Fibroblast of skin of back (primary cell): ENCODE results near the gene RAB3A.
A peak's percentile ranks its signal among the peaks of the same experiment; 100 is the strongest.

Experiments
- DNase-seq: peaks from one replicate; pipeline ENCODE4 v3.0.0-alpha.2; 2013

The RAB3A gene

DNA sequence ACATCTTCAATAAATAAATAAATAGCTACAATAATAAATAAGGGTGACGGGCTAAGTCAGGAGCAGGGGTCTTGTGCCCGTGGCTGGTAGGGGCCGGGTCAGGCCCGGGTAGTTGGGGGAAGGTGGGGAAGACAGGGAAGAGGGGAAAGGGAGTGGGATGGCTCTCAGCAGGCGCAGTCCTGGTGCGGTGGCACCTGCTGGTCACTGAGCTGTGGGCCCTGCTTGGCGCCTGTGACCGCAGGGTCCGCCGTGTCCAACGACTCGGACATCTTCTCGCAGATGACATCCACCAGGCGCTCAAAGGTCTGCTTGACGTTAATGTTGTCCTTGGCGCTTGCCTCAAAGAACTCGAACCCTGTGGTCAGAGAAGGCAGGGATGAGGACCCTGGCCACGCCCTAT lies 6.5 kb downstream of the RAB3A start:
- DNase-seq: no peak

GRCh38 chr19:18196511-18196845 lies 7.4 kb downstream of the RAB3A start:
- DNase-seq: no peak

- DNase-seq: no peak
Observed at GRCh38 chr19:18194554-18195238, 9.1 kb downstream of the RAB3A start.

- DNase-seq: no peak
Observed at GRCh38 chr19:18194181-18194530, 9.7 kb downstream of the RAB3A start.

- DNase-seq: no peak
Observed at GRCh38 chr19:18193388-18194180, 10.3 kb downstream of the RAB3A start.

DNA sequence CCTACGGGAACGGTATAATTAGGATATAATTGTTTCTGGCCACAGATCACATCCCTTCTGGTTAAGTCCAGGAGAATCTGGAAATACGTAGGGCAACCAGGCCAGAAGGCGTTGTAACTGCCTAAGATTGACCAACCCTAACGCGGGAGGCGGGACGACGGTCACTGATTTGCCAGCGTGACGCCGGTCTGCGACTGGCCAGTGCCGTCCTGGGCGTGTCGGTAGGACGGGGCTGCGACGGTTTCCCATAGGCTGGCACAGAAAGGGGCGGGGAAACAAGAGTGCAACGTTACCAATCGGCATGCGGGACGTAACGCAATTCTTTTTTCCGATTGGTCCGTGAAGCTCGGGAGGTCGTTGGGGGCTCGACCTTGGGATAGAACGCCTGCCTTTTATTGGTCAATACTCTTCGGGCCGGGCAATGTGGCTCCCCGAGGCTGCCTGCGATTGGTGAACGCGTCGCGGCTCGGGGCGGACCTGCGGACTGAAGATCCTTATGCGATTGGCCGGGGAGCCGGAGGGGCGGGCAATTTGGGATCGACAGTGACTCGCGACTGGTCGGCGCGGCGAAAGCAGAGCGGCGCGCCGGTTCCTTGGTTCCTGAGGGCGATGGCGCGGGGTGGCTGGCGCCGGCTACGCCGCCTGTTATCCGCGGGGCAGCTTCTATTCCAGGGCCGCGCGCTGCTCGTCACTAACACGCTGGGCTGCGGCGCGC lies 11.0 kb downstream of the RAB3A start, which contains the start of gene MPV17L2:
Gene MPV17L2 (plus strand): TSS at position 546 of the 715 bp plus-strand sequence. CDS start 64 bp downstream, at position 610.
- peak; percentile 100 for DNase-seq

DNA sequence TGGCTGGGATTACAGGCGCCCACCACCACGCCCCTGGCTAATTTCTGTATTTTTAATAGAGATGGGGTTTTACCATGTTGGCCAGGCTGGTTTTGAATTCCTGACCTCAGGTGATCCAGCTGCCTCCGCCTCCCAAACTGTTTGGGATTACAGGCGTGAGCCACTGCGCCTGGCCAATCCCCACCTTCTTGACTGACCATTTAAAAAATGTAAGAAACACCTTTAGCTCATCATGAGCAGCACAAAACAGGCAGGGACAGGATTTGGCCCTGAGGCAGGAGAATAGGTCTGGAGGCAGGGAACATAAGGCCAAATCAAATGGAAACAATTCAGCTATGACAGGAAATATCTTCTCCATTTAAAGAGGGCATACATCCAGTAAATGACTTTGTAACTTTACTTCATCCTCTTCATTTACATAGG lies 12.2 kb downstream of the RAB3A start:
- no peak for DNase-seq

DNA sequence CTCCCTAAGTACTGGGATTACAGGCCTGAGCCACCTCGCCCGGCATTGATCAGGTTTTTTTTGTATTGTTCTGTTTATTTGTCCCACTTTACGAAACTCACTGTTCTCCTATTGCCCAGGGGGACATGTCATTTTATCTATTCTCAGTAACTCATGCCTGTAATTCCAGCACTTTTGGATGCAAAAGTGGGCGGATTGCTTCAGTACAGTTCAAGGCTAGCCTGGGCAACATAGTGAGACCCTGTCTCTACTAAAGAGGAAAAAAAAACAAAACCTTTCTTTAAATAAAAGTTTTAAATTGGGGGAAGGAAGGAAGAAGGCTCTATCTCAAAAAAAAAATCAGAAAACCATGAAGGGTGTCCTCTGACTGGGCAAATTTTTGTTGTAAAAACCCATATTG lies 13.6 kb downstream of the RAB3A start:
- no peak for DNase-seq

- DNase-seq: no peak
Observed at GRCh38 chr19:18185538-18185937, 18.3 kb downstream of the RAB3A start.

- no peak for DNase-seq
Observed at GRCh38 chr19:18183529-18183928, 20.3 kb downstream of the RAB3A start.

- no peak for DNase-seq
Observed at GRCh38 chr19:18179957-18180356, 23.9 kb downstream of the RAB3A start.

- DNase-seq: no peak
Observed at GRCh38 chr19:18176367-18177310, 27.2 kb downstream of the RAB3A start.

GRCh38 chr19:18174983-18175382 lies 28.9 kb downstream of the RAB3A start:
- no peak for DNase-seq

GRCh38 chr19:18173572-18174288 lies 30.1 kb downstream of the RAB3A start, which contains the start of gene IFI30:
Gene IFI30 (plus strand): TSS chr19:18173813. CDS start chr19:18173842, 29 bp downstream.
- peak; percentile 33 for DNase-seq

- peak; percentile 58 for DNase-seq
Observed at GRCh38 chr19:18173054-18173571, 30.7 kb downstream of the RAB3A start.

DNA sequence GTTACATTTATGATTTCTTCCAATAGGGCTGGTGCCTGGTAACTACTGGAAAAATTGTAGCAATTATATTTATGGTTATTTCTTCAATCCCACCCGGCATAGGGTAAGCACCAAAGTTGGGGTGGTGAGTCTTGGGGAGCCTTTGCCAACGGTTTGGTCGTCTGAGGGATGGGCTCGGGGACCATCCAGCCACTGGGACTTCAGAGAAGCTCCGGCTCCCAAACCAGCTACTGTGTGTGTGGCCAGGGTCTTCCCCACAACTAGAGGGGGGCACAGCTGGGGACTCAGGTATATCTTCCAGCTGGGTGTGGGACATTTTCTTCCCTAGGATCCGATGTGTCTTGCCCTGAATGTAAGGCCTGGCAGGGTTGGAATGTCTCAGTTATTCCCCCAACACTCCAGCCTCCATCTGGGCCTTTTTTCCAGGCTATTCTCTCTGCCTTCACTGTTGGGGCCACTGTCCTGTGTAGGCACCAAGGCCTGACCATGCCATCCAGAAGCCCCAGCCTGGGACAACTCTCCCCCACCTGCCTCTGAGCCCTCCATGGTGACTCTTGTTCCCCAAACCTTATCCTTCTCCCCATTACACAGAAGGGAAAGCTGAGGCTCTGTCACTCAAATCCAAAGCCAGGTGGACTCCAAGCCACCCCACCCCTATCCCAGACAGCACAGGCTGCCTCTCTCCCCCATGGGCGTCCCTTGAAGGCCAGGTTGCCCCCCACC lies 31.4 kb downstream of the RAB3A start:
- no peak for DNase-seq

GRCh38 chr19:18171605-18172327 lies 32.1 kb downstream of the RAB3A start:
- DNase-seq: no peak

DNA sequence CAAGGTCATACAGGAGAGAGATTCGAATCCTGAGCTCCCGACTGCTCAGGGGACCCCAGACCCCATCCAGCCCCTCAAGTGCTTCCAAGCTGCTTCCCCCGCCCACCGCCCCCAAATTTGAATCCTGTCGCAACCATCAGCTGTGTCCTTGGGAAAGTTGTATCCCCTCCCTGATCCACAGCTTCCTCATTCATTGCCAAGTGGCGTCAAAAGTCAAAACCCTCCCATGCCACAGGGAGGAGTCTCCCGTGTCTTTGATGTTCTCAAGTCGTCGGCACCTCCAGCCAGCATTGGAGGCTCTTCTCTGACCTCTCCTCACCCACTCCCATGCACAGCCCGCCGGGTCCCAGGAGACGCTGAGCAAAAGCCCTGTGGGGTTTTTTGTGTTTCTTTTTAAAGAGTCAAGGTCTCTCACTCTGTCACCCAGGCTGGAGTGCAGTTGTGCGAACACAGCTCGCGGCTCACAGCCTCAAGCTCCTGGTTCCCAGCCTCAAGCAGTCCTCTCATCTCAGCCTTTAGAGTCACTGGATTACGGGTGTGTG lies 33.1 kb downstream of the RAB3A start:
- no peak for DNase-seq

DNA sequence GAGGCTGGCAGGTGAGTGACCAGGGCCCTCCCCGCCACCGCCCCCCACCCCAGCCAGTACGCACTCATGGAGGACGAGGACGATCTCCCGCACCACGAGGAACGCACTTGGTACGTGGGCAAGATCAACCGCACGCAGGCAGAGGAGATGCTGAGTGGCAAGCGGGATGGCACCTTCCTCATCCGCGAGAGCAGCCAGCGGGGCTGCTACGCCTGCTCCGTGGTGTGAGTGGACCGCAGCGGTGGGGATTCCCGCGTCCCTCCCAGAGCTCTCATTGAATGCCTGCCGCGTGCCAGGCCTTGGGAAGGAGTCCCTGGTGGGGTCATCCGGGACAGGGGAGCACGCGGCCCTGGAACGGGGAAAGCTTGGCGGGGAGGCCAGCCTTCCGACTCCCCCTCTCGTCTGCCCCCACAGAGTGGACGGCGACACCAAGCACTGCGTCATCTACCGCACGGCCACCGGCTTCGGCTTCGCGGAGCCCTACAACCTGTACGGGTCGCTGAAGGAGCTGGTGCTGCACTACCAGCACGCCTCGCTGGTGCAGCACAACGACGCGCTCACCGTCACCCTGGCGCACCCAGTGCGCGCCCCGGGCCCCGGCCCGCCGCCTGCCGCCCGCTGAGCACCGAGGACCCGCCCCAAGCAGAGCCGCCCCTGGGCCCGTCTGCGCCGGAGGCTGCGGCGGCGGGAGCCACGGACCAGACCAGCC lies 35.0 kb downstream of the RAB3A start:
- no peak for DNase-seq
